ENCODE results near the gene COL23A1. TPM values are rescaled to one million over a fixed set of nuclear protein-coding genes. Genes with fewer than 3 reads are reported as not detected.
"Not testable (repeated sequence)": the region's sequence is repeated elsewhere in the genome, so short reads cannot be mapped to it uniquely, and the experiment has no call there.

COL23A1 gene
- total RNA-seq, 2 donors from 2014 or later = 0.16 to 0.24 TPM

- H3K4me3 Mint-ChIP-seq = no peak overlapping the region
Observed at GRCh38 chr5:178318382-178318781, 271.8 kb downstream of the COL23A1 start.

GRCh38 chr5:178317727-178318126, 272.5 kb downstream of the COL23A1 start:
- peak; percentile 69 for ATAC-seq (replicated peaks)
- H3K4me1 Mint-ChIP-seq; H3K36me3 Mint-ChIP-seq (ENCODE audit: low read depth); H3K27ac Mint-ChIP-seq; H3K4me3 Mint-ChIP-seq; H3K27me3 Mint-ChIP-seq: not testable (repeated sequence)
- H3K9me3 Mint-ChIP-seq = peaks cover 11% of the 10 kb centered on the region

More at GRCh38 chr5:178318382-178318781, 271.8 kb downstream of the COL23A1 start:
- Mint-ChIP-seq H3K27me3 (peaks cover 2% of the 10 kb centered on the region), H3K27ac (no peak overlapping the region), H3K9me3 (peaks cover 11% of the 10 kb centered on the region), H3K4me1 (no peaks in the 10 kb centered on the region), H3K36me3 (ENCODE audit: low read depth) (no peaks in the 10 kb centered on the region)
- ATAC-seq (replicated peaks) = no peak

GRCh38 chr5:178314961-178315820, 275.0 kb downstream of the COL23A1 start:
- no peak overlapping the region for H3K27ac Mint-ChIP-seq
- peaks cover 4% of the 10 kb centered on the region for H3K27me3 Mint-ChIP-seq
- no peaks in the 10 kb centered on the region for H3K36me3 Mint-ChIP-seq (ENCODE audit: low read depth)
- H3K4me1 Mint-ChIP-seq = no peaks in the 10 kb centered on the region
- H3K9me3 Mint-ChIP-seq = peaks cover 11% of the 10 kb centered on the region
- H3K4me3 Mint-ChIP-seq = no peak overlapping the region
- no peak for ATAC-seq (replicated peaks)

- Mint-ChIP-seq H3K27ac (no peak overlapping the region), H3K36me3 (ENCODE audit: low read depth) (no peaks in the 10 kb centered on the region), H3K4me1 (no peaks in the 10 kb centered on the region), H3K4me3 (no peak overlapping the region), H3K27me3 (peaks cover 4% of the 10 kb centered on the region), H3K9me3 (peaks cover 11% of the 10 kb centered on the region)
- no peak for ATAC-seq (replicated peaks)
Observed at GRCh38 chr5:178314061-178314660, 276.0 kb downstream of the COL23A1 start.

- no peak for ATAC-seq (replicated peaks)
- Mint-ChIP-seq H3K4me1 (no peaks in the 10 kb centered on the region), H3K9me3 (peaks cover 11% of the 10 kb centered on the region), H3K27ac (no peak overlapping the region), H3K27me3 (peaks cover 4% of the 10 kb centered on the region), H3K4me3 (no peak overlapping the region), H3K36me3 (ENCODE audit: low read depth) (no peaks in the 10 kb centered on the region)
Observed at GRCh38 chr5:178313316-178313715, 276.9 kb downstream of the COL23A1 start.

GRCh38 chr5:178312880-178313282, 277.3 kb downstream of the COL23A1 start:
- H3K27me3 Mint-ChIP-seq = peaks cover 6% of the 10 kb centered on the region
- H3K4me3 Mint-ChIP-seq = no peak overlapping the region
- peaks cover 9% of the 10 kb centered on the region for H3K9me3 Mint-ChIP-seq
- no peaks in the 10 kb centered on the region for H3K36me3 Mint-ChIP-seq (ENCODE audit: low read depth)
- no peak for ATAC-seq (replicated peaks)
- H3K27ac Mint-ChIP-seq = no peak overlapping the region
- no peaks in the 10 kb centered on the region for H3K4me1 Mint-ChIP-seq

GRCh38 chr5:178310130-178310865, 279.9 kb downstream of the COL23A1 start:
- no peak overlapping the region for H3K27ac Mint-ChIP-seq
- no peak for ATAC-seq (replicated peaks)

GRCh38 chr5:178309271-178310013, 280.8 kb downstream of the COL23A1 start:
- Mint-ChIP-seq H3K36me3 (ENCODE audit: low read depth) (no peaks in the 10 kb centered on the region), H3K4me3 (no peak overlapping the region), H3K27ac (no peak overlapping the region), H3K4me1 (no peaks in the 10 kb centered on the region), H3K9me3 (no peaks in the 10 kb centered on the region), H3K27me3 (peaks cover 19% of the 10 kb centered on the region)
- ATAC-seq (replicated peaks) = no peak

More at GRCh38 chr5:178310130-178310865, 279.9 kb downstream of the COL23A1 start:
- H3K27me3 Mint-ChIP-seq = peaks cover 19% of the 10 kb centered on the region
- H3K4me1 Mint-ChIP-seq = no peaks in the 10 kb centered on the region
- H3K36me3 Mint-ChIP-seq (ENCODE audit: low read depth) = no peaks in the 10 kb centered on the region
- H3K4me3 Mint-ChIP-seq = no peak overlapping the region
- no peaks in the 10 kb centered on the region for H3K9me3 Mint-ChIP-seq

GRCh38 chr5:178308541-178309092, 281.6 kb downstream of the COL23A1 start:
- peaks cover 19% of the 10 kb centered on the region for H3K27me3 Mint-ChIP-seq
- H3K4me3 Mint-ChIP-seq = no peak overlapping the region
- no peak for ATAC-seq (replicated peaks)
- no peaks in the 10 kb centered on the region for H3K36me3 Mint-ChIP-seq (ENCODE audit: low read depth)
- H3K27ac Mint-ChIP-seq = no peak overlapping the region
- H3K4me1 Mint-ChIP-seq = no peaks in the 10 kb centered on the region
- H3K9me3 Mint-ChIP-seq = no peaks in the 10 kb centered on the region

GRCh38 chr5:178307267-178308045, 282.7 kb downstream of the COL23A1 start:
- no peaks in the 10 kb centered on the region for H3K36me3 Mint-ChIP-seq (ENCODE audit: low read depth)
- no peaks in the 10 kb centered on the region for H3K4me1 Mint-ChIP-seq
- no peaks in the 10 kb centered on the region for H3K9me3 Mint-ChIP-seq
- no peak for ATAC-seq (replicated peaks)
- no peak overlapping the region for H3K27ac Mint-ChIP-seq
- H3K4me3 Mint-ChIP-seq = no peak overlapping the region
- peaks cover 17% of the 10 kb centered on the region for H3K27me3 Mint-ChIP-seq

- H3K4me3 Mint-ChIP-seq = no peak overlapping the region
- ATAC-seq (replicated peaks) = no peak
- no peak overlapping the region for H3K27ac Mint-ChIP-seq
- H3K9me3 Mint-ChIP-seq = no peaks in the 10 kb centered on the region
- H3K27me3 Mint-ChIP-seq = peaks cover 19% of the 10 kb centered on the region
- no peaks in the 10 kb centered on the region for H3K4me1 Mint-ChIP-seq
- no peaks in the 10 kb centered on the region for H3K36me3 Mint-ChIP-seq (ENCODE audit: low read depth)
Observed at GRCh38 chr5:178306430-178307225, 283.6 kb downstream of the COL23A1 start.

GRCh38 chr5:178305801-178306200, 284.4 kb downstream of the COL23A1 start:
- no peak overlapping the region for H3K4me3 Mint-ChIP-seq
- H3K27ac Mint-ChIP-seq = no peak overlapping the region
- peaks cover 3% of the 10 kb centered on the region for H3K9me3 Mint-ChIP-seq
- no peaks in the 10 kb centered on the region for H3K4me1 Mint-ChIP-seq
- H3K36me3 Mint-ChIP-seq (ENCODE audit: low read depth) = no peaks in the 10 kb centered on the region
- no peak for ATAC-seq (replicated peaks)
- H3K27me3 Mint-ChIP-seq = peaks cover 22% of the 10 kb centered on the region
